Spleen (tissue), 11 donors: ENCODE data around the gene GYS1. TPM values are rescaled to one million over a fixed set of nuclear protein-coding genes. Genes with fewer than 3 reads are reported as not detected.

Experiments used
- DNase-seq: peaks from one replicate; pipeline ENCODE4 v3.0.0-alpha.2; 2020
- H3K27ac ChIP-seq, 8 donors: fragments of 200-600 bp; sonication (generic) in 7 of 8; 1 replicate in 4 of 8; 2 replicates in 4 of 8; pipeline versions ENCODE4 v1.5.0 to v1.8.0; 2016 to 2021; ENCODE audit warnings: inconsistent platforms in 4 of 8, mild to moderate bottlenecking in 4 of 8, moderate library complexity in 1 of 8
- H3K27me3 ChIP-seq, 7 donors: fragments of 200-600 bp; sonication (generic) in 6 of 7; replicated peaks in 1 of 7; 1 replicate in 4 of 7; 2 replicates in 3 of 7; pipeline versions ENCODE4 v1.5.0 to v1.8.0; 2016 to 2021; ENCODE audit warnings: inconsistent platforms in 3 of 7, mild to moderate bottlenecking in 1 of 7
- H3K36me3 ChIP-seq, 6 donors: fragments of 200-600 bp; sonication (generic) in 5 of 6; 1 replicate in 4 of 6; 2 replicates in 2 of 6; pipeline versions ENCODE4 v1.5.0 to v1.8.0; 2016 to 2021; ENCODE audit warnings: inconsistent platforms in 2 of 6
- H3K4me1 ChIP-seq, 6 donors: fragments of 200-600 bp; sonication (generic) in 5 of 6; 1 replicate in 3 of 6; 2 replicates in 3 of 6; pipeline versions ENCODE4 v1.5.0 to v1.8.0; 2016 to 2021; ENCODE audit warnings: inconsistent platforms in 3 of 6
- H3K4me3 ChIP-seq, 8 donors: fragments of 200-600 bp; sonication (generic) in 7 of 8; 1 replicate in 4 of 8; 2 replicates in 4 of 8; pipeline versions ENCODE4 v1.5.0 to v1.8.0; 2016 to 2021; ENCODE audit warnings: inconsistent platforms in 4 of 8, mild to moderate bottlenecking in 4 of 8, moderate library complexity in 2 of 8
- H3K9me3 ChIP-seq, 8 donors: fragments of 200-600 bp; sonication (generic) in 7 of 8; 1 replicate in 4 of 8; 2 replicates in 4 of 8; pipeline versions ENCODE4 v1.5.0 to v1.8.0; 2016 to 2021; ENCODE audit warnings: inconsistent platforms in 4 of 8
- POLR2A ChIP-seq, 3 donors: fragments of 450-650 bp; IDR thresholded peaks; one replicate each; pipeline ENCODE4 v1.5.1; 2017; ENCODE audit warnings: antibody characterized with exemption in 3 of 3, mild to moderate bottlenecking in 1 of 3
- POLR2AphosphoS5 ChIP-seq, 3 donors: sonication (generic); formaldehyde crosslinking; IDR thresholded peaks; one replicate each; pipeline ENCODE4 v1.5.1; 2017; ENCODE audit warnings: antibody characterized with exemption in 3 of 3
- WGBS, 5 donors: extraction: QIAGEN DNeasy Blood & Tissue Kit in 3 of 5; methylation state at CpG; one replicate each; pipeline versions ENCODE4 v1.1.5 to v1.1.7; 2013 to 2018; 5-methylcytosine and 5-hydroxymethylcytosine counted together
- intact Hi-C: fragments of 100-400 bp; cut with DNase I; formaldehyde crosslinking; loops from one replicate; pipeline ENCODE4 v1.15.0; 2023; ENCODE audit warnings: low total_unique reads
- polyA plus RNA-seq, 3 donors: library from polyadenylated mRNA; stranded (reverse); fragments of 200-250 nt; gene quantifications; one replicate each; pipeline ENCODE4 v1.2.1, GENCODE V29; 2013
- total RNA-seq, 7 donors: library from RNA; depleted of rRNA in 3 of 7; stranded (reverse); fragments of >200 nt in 3 of 7; fragmentation: NEBNext Ultra II Directional in 4 of 7; extraction: Animal tissue kit (Norgen Biotek cat#: 25700) in 4 of 7; gene quantifications; one replicate each; pipeline versions ENCODE4 v1.1.0 to v1.2.1, GENCODE V29; 2016 to 2021
- TF ChIP-seq, protein P1 (sequence below), 11 experiments: fragments of 200-600 bp in 7 of 11; fragments of 450-650 bp in 4 of 11; sonication (generic) in 4 of 11; IDR thresholded peaks in 8 of 11; conservative IDR thresholded peaks in 3 of 11; 1 replicate in 7 of 11; 2 replicates in 4 of 11; pipeline versions ENCODE4 v1.4.0 to v1.8.0; 2016 to 2021; ENCODE audit warnings: antibody characterized with exemption in 11 of 11, inconsistent platforms in 4 of 11, mild to moderate bottlenecking in 1 of 11
- donor health status: healthy with polysubstance abuse.
- donor health status: DM: no; HTN: no; CAD: no; lungs with moderate emphysema.
- donor health status: DM: no; HTN: no; CAD: no.
- donor health status: Bipolar disorder and iron deficiency.
- donor health status: healthy.
- donor health status: DM: no; HTN: no; CAD: no.
- donor health status: DM: yes; HTN: yes; CAD: no.

The GYS1 gene
- total and polyA plus RNA-seq, 10 donors, result 11.9 to 47.1 (median 30.5) TPM

DNA sequence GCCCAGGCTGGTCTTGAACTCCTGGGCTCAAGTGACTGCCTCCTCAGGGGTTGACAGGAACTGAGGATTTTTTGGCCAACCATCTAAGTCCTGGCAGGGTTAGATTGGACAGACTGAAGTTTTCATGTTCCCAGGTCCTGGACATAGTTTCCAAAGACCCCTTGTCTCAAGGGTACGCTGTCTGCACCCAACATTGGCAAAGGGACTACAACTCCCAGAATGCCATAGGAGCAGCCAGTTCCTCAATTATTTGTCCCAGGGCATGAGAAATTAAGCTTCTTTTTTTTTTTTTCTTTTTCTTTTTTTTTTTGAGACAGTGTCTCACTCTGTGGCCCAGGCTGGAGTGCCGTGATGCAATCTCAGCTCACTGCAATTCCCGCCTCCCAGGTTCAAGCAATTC, 6.9 kb downstream of the GYS1 start:
- 84 to 94% (median 91%) methylated on average over 3 of the region's 3 CpGs for WGBS, 5 donors
- no peak for TF ChIP-seq POLR2A (IDR thresholded peaks at IDR 0.05)
- TF ChIP-seq, protein P1, sequence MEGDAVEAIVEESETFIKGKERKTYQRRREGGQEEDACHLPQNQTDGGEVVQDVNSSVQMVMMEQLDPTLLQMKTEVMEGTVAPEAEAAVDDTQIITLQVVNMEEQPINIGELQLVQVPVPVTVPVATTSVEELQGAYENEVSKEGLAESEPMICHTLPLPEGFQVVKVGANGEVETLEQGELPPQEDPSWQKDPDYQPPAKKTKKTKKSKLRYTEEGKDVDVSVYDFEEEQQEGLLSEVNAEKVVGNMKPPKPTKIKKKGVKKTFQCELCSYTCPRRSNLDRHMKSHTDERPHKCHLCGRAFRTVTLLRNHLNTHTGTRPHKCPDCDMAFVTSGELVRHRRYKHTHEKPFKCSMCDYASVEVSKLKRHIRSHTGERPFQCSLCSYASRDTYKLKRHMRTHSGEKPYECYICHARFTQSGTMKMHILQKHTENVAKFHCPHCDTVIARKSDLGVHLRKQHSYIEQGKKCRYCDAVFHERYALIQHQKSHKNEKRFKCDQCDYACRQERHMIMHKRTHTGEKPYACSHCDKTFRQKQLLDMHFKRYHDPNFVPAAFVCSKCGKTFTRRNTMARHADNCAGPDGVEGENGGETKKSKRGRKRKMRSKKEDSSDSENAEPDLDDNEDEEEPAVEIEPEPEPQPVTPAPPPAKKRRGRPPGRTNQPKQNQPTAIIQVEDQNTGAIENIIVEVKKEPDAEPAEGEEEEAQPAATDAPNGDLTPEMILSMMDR (IDR thresholded peaks at IDR 0.05 in 8 of 11, conservative IDR thresholded peaks at IDR 0.05 in 3 of 11), result no peak
- TF ChIP-seq POLR2AphosphoS5 (IDR thresholded peaks at IDR 0.05), result no peak
- no peak for DNase-seq
- H3K9me3 ChIP-seq, result no peaks in the 10 kb centered on the region
- H3K27me3 ChIP-seq, result no peaks in the 10 kb centered on the region
- H3K4me1 ChIP-seq, result peaks cover 0 to 15% (median 3%) of the 10 kb centered on the region in 6 donors
- no peak overlapping the region for H3K27ac ChIP-seq
- intact Hi-C loops, result no loop called here
- H3K36me3 ChIP-seq, result peaks cover 0 to 100% (median 47%) of the 10 kb centered on the region in 6 donors
- no peak overlapping the region for H3K4me3 ChIP-seq

DNA sequence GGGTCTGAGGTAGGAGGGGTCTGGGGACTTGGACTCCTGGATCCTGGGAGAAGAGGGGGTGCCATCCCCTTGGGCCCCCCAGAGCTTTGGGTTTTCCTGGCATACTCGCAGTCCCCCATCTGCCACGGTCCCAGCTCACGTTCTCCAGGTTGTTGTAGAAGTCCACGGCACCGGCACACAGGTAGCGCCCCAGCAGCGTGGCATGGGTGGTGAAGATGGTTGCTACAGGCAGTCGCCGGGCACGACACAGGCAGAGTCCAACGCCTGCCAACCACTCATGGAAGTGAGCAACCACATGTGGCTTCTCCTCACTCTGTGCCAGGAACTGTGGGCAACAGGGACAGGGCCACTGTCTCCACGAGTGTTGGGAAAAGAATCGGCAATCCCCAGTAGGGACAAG, 7.4 kb downstream of the GYS1 start:
- intact Hi-C loops, result no loop called here
- Histone ChIP-seq H3K9me3 (no peaks in the 10 kb centered on the region), H3K4me3 (no peak overlapping the region), H3K36me3 (peaks cover 0 to 100% (median 49%) of the 10 kb centered on the region in 6 donors), H3K27me3 (no peaks in the 10 kb centered on the region), H3K4me1 (peaks cover 0 to 10% (median 0%) of the 10 kb centered on the region in 6 donors), H3K27ac (no peak overlapping the region)
- WGBS, 5 donors, result 96 to 99% (median 97%) methylated on average over 4 to 13 of the region's 13 CpGs
- no peak for TF ChIP-seq POLR2A (IDR thresholded peaks at IDR 0.05)
- TF ChIP-seq POLR2AphosphoS5 (IDR thresholded peaks at IDR 0.05), result peak in 1 of 3 donors; percentile 45
- DNase-seq, result no peak

DNA sequence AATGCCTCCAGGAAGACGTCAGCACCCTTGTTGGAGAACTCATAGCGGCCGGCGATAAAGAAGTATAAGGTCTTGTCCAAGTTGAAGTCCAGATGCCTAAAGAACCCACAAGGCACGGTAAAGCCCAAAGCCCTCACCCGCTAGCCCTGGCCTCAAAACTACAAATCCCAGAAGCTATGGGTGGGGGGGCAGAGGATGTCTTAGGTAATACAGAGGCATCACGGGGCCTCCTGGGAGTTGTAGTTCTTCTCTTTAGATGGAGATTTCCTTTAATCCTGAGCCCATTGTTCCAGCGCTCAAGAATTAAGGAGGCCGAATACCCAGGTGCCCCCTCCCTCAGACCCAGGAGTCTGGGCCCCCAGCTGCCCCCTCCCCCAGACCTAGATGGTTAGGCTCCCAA, 10.8 kb downstream of the GYS1 start:
- Histone ChIP-seq H3K27me3 (no peaks in the 10 kb centered on the region), H3K4me3 (no peak overlapping the region), H3K27ac (no peak overlapping the region), H3K4me1 (no peaks in the 10 kb centered on the region), H3K36me3 (peaks cover 0 to 98% (median 47%) of the 10 kb centered on the region in 6 donors), H3K9me3 (no peaks in the 10 kb centered on the region)
- 91 to 98% (median 97%) methylated on average over 9 of the region's 9 CpGs for WGBS, 5 donors
- TF ChIP-seq POLR2A (IDR thresholded peaks at IDR 0.05), result no peak
- TF ChIP-seq POLR2AphosphoS5 (IDR thresholded peaks at IDR 0.05), result no peak
- TF ChIP-seq, protein P1 (IDR thresholded peaks at IDR 0.05 in 8 of 11, conservative IDR thresholded peaks at IDR 0.05 in 3 of 11), result no peak
- intact Hi-C loops, result no loop called here
- DNase-seq, result no peak

DNA sequence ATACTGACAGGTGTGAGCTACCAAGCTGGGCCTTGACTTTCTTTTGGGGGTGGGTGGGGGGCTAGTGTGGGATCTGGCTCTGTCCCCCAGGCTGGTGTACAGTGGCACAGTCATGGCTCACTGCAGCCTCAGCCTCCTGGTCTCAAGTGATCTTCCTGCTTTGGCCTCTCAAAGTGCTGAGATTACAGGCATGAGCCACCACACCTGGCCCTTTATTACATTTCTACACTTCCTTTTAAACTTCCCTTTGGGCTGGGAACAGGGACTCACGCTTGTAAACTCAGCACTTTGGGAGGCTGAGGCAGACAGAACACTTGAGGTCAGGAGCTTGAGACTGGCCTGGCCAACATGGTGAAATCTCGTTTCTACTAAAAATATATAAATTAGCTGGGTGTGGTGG, 16.0 kb downstream of the GYS1 start:
- 59 to 83% (median 72%) methylated on average over 2 of the region's 2 CpGs for WGBS, 5 donors
- peaks cover 0 to 98% (median 32%) of the 10 kb centered on the region in 6 donors for H3K36me3 ChIP-seq
- no peak for TF ChIP-seq POLR2AphosphoS5 (IDR thresholded peaks at IDR 0.05)
- no peak for TF ChIP-seq POLR2A (IDR thresholded peaks at IDR 0.05)
- TF ChIP-seq, protein P1 (IDR thresholded peaks at IDR 0.05 in 8 of 11, conservative IDR thresholded peaks at IDR 0.05 in 3 of 11), result no peak
- H3K9me3 ChIP-seq, result no peaks in the 10 kb centered on the region
- H3K4me3 ChIP-seq, result no peak overlapping the region
- no peaks in the 10 kb centered on the region for H3K4me1 ChIP-seq
- DNase-seq, result no peak
- H3K27me3 ChIP-seq, result no peaks in the 10 kb centered on the region
- intact Hi-C loops, result no loop called here
- no peak overlapping the region for H3K27ac ChIP-seq
